Fibroblast of lung (primary cell): ENCODE data around the gene APOA5.

ENCODE experiments used
- CTCF ChIP-seq, 2 donors: IDR thresholded peaks in 1 of 2; conservative IDR thresholded peaks in 1 of 2; 1 replicate in 1 of 2; 2 replicates in 1 of 2; pipeline ENCODE4 v1.5.1; 2011 to 2012; ENCODE audit warnings: low read length in 2 of 2, control low read depth in 1 of 2, inconsistent platforms in 1 of 2, low read depth in 1 of 2, mild to moderate bottlenecking in 1 of 2
- EZH2 ChIP-seq: IDR thresholded peaks from 2 replicates; pipeline ENCODE4 v1.5.1; 2012; ENCODE audit warnings: low read length, control low read depth, mild to moderate bottlenecking; ENCODE audit errors: missing control alignments

DNA sequence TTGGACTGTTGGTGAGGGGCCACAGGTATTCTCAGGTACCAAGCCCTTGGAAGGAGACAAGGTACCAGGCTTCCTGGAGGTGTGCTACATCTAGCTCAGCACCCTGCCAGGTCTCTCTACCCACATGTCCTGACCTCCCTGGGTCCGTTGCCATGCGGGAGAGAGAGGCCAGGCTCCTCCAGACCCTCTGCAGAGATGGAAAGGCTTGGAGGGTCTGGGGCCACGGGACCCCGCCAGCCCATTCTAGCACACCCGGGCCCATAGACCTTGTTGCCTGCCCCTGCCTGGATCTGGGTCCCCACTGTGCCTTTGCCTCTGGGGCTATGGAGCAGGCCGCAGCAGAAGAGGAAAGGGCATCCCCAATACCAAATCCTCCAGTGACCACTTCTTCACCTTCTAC, 35.8 kb upstream of the APOA5 start:
- TF ChIP-seq CTCF (conservative IDR thresholded peaks at IDR 0.05 in 1 of 2, IDR thresholded peaks at IDR 0.05 in 1 of 2; ENCODE audit: low read depth in 1 of 2, low read length in 2 of 2): no peak
- TF ChIP-seq EZH2: no peak
